ENCODE data around the gene SGK1. TPM values are rescaled to one million over a fixed set of nuclear protein-coding genes. Genes with fewer than 3 reads are reported as not detected.

The SGK1 gene
- total and polyA plus RNA-seq, 10 of the 15 experiments (the other 5 are each of a cell fraction or from before 2014, with no cell fraction given): 0.62 to 5.1 (median 2.9) TPM

- ATAC-seq (no peak), DNase-seq (ENCODE audit: low read depth, low spot score) (no peak), FAIRE-seq (no peak)
- Histone ChIP-seq H3K4me1 (ENCODE audit: control insufficient read depth, insufficient read depth, low read length) (no peaks in the 10 kb centered on the region), H3K9ac (ENCODE audit: control insufficient read depth, insufficient read depth, low read length) (no peak overlapping the region), H3K4me2 (ENCODE audit: control insufficient read depth, insufficient read depth) (no peak overlapping the region), H3K27me3 (replicated peaks in 1 of 2; ENCODE audit: control insufficient read depth in 2 of 2, insufficient read depth in 2 of 2, low read length in 1 of 2) (peaks cover 4 to 13% of the 10 kb centered on the region in 2 experiments), H3K79me2 (ENCODE audit: control insufficient read depth, insufficient read depth, low read length) (no peaks in the 10 kb centered on the region), H4K20me1 (ENCODE audit: control insufficient read depth, insufficient read depth) (no peaks in the 10 kb centered on the region), H3K4me3 (no peak overlapping the region), H3K9me3 (replicated peaks; ENCODE audit: control insufficient read depth, insufficient read depth, low read length) (peaks cover 5% of the 10 kb centered on the region; the same call in 1 of the 3 replicates), H3K36me3 (ENCODE audit: control insufficient read depth in 2 of 2, insufficient read depth in 2 of 2, low read length in 1 of 2) (no peaks in the 10 kb centered on the region), H3K27ac (ENCODE audit: control insufficient read depth, insufficient read depth) (no peak overlapping the region), H2AFZ (ENCODE audit: control insufficient read depth, low read depth, low read length) (no peak overlapping the region)
- intact Hi-C loops (cut with micrococcal nuclease; ENCODE audit: unreplicated experiment) (no loop called here), in situ Hi-C loops (cut with MboI) (no loop called here)
- ChIA-PET CTCF (no interaction called here), RAD21 (ENCODE audit: unreplicated experiment) (interaction anchor here (0.9 to 1.7 kb wide), 2 partner anchors 31 to 74 kb away, joined by 3 to 4 read pairs; no protein-coding TSS in a partner anchor), POLR2A (interaction anchor here (1.0 kb wide), 1 partner anchor 54 kb away, joined by 3 read pairs; no protein-coding TSS in a partner anchor), SMC1A (ENCODE audit: uncharacterized antibody, unreplicated experiment) (interaction anchor here (1.0 to 1.4 kb wide), 4 partner anchors 11 to 131 kb away, joined by 3 to 4 read pairs (median 3); no protein-coding TSS in a partner anchor)
- BruUV-seq (replicated peaks): no TSS peak
- WGBS (ENCODE audit: insufficient coverage, insufficient replicate concordance, low lambda C conversion rate, missing lambda C conversion rate): 36% methylated on average over 8 of the region's 8 CpGs
- TF ChIP-seq KAT2A (conservative IDR thresholded peaks at IDR 0.05; ENCODE audit: control insufficient read depth, low read depth, low read length) (no peak), MEF2B (IDR thresholded peaks at IDR 0.05; ENCODE audit: partially characterized antibody, poor library complexity, severe bottlenecking) (no peak), STAT3 (IDR thresholded peaks at IDR 0.05; ENCODE audit: low read depth, low read length) (no peak), ZNF274 (IDR thresholded peaks at IDR 0.05; ENCODE audit: insufficient read depth, insufficient read length) (no peak), ZNF622 (IDR thresholded peaks at IDR 0.05) (no peak), GATAD2B (conservative IDR thresholded peaks at IDR 0.05; ENCODE audit: low read depth) (no peak), SPI1 (IDR thresholded peaks at IDR 0.05; ENCODE audit: borderline replicate concordance, insufficient read depth, low read depth, low read length) (no peak), SMC3 (IDR thresholded peaks at IDR 0.05; ENCODE audit: borderline replicate concordance, low read length) (no peak), YBX1 (IDR thresholded peaks at IDR 0.05) (no peak), MLLT1 (IDR thresholded peaks at IDR 0.05) (no peak), POLR2A (IDR thresholded peaks at IDR 0.05; ENCODE audit: low read depth, low read length) (no peak), PBX3 (IDR thresholded peaks at IDR 0.05; ENCODE audit: insufficient replicate concordance, low read depth, low read length) (no peak), CTCF (IDR thresholded peaks at IDR 0.05 in 2 of 3, conservative IDR thresholded peaks at IDR 0.05 in 1 of 3; ENCODE audit: control insufficient read depth in 2 of 3, extremely low read depth in 1 of 3, insufficient read depth in 1 of 3, low read depth in 3 of 3, low read length in 3 of 3) (no peak), MYC (IDR thresholded peaks at IDR 0.05; ENCODE audit: insufficient read depth, insufficient read length, insufficient replicate concordance, low read length, severe bottlenecking) (no peak)
These were observed 493 bp upstream of the SGK1 start for GRCh38 chr6:134318236-134318973.
